ENCODE data around the gene RILPL2.
A peak's percentile ranks its signal among the peaks of the same experiment; 100 is the strongest.
"Not testable (repeated sequence)": the region's sequence is repeated elsewhere in the genome, so short reads cannot be mapped to it uniquely, and the experiment has no call there.

Gene RILPL2

DNA sequence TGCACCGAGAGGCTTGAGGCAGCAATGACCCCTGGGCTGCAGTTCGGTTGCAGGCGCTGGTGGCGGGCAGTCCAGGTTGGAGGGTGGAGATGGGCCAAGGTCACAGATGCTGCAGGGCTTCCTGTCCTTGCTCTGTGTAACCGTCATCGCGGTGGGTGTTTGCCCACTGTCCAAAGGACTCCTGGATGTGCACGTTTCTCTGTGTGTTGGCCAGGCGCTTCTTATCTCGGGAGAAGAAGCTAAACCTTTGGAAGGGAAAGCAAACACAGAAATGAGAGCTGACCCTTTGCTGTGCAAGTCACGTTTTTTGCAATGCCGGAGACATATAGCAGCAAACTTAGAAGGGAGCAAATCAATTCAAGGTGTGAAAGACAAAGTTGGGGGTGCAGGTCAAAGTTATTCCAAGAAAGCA, 36.0 kb upstream of the RILPL2 start:
- no peak overlapping the region for H3K9ac ChIP-seq (ENCODE audit: low read length)
- no peaks in the 10 kb centered on the region for H3K27me3 ChIP-seq (ENCODE audit: control insufficient read depth, insufficient read depth, low read length)
- H3K4me3 ChIP-seq (ENCODE audit: low read length) = no peak overlapping the region
- H3K4me1 ChIP-seq (ENCODE audit: control insufficient read depth, low read depth, low read length) = no peaks in the 10 kb centered on the region
- no peak overlapping the region for H3K27ac ChIP-seq (ENCODE audit: low read length)
- H3K36me3 ChIP-seq (ENCODE audit: control insufficient read depth, low read depth, low read length) = no peaks in the 10 kb centered on the region
- H3K9me3 ChIP-seq (ENCODE audit: control insufficient read depth, low read depth, low read length) = no peaks in the 10 kb centered on the region

DNA sequence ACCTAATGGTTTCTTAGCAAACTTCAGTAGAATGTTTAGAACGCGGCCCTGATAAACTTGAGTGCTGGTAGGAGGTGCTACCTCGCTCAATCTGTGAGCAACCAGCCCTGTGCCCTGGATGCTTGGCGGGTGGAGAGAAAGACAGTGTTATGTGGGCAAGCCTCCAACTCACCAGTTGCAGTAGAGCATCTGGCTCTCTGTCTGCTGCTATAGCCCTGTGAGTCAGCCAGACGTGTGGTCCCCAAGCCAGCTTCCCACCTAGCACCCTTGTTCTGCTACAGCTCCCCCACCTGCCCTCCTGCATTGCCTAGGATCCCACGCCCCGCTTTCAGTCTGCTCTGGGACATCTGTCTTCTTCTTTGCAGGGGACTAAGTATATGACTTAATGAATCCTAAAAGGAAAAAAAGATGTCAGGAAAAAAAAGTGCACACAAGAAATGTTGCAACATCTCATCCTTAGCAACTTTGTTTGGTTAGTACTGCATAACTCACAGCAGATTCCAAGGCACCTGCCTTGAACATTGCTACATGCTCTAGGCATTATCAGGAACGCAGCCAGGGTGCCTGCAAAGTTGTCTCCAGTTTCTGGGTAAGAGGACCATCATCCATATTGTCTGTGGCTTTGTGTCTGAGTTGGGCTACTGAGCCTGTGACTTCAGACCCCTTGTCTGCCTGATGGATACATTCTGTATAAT, 35.0 kb upstream of the RILPL2 start:
- Histone ChIP-seq H3K9ac (ENCODE audit: low read length) (no peak overlapping the region), H3K36me3 (ENCODE audit: control insufficient read depth, low read depth, low read length) (no peaks in the 10 kb centered on the region), H3K4me3 (ENCODE audit: low read length) (no peak overlapping the region), H3K4me1 (ENCODE audit: control insufficient read depth, low read depth, low read length) (no peaks in the 10 kb centered on the region), H3K27me3 (ENCODE audit: control insufficient read depth, insufficient read depth, low read length) (no peaks in the 10 kb centered on the region), H3K9me3 (ENCODE audit: control insufficient read depth, low read depth, low read length) (no peaks in the 10 kb centered on the region), H3K27ac (ENCODE audit: low read length) (no peak overlapping the region)

DNA sequence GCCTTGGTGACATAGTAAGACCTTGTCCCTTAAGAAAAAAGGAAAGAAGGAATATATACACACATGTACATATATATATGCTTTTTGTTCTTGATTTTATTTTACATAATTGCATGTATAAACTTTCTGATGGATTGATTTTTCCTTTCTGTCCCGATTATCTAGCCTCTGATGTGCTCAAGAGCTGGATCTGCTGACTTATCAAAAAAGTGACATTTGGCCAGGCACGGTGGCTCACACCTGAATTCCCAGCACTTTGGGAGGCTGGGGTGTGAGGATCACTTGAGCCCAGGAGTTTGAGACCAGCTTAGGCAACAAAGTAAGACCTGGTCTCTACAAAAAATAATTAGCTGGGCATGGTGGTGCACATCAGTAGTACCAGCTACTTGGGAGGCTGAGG, 33.5 kb upstream of the RILPL2 start:
- Histone ChIP-seq H3K4me1 (ENCODE audit: control insufficient read depth, low read depth, low read length) (no peaks in the 10 kb centered on the region), H3K9ac (ENCODE audit: low read length) (no peak overlapping the region), H3K36me3 (ENCODE audit: control insufficient read depth, low read depth, low read length) (peaks cover 7% of the 10 kb centered on the region), H3K4me3 (ENCODE audit: low read length) (no peak overlapping the region), H3K27me3 (ENCODE audit: control insufficient read depth, insufficient read depth, low read length) (no peaks in the 10 kb centered on the region), H3K9me3 (ENCODE audit: control insufficient read depth, low read depth, low read length) (no peaks in the 10 kb centered on the region), H3K27ac (ENCODE audit: low read length) (no peak overlapping the region)

DNA sequence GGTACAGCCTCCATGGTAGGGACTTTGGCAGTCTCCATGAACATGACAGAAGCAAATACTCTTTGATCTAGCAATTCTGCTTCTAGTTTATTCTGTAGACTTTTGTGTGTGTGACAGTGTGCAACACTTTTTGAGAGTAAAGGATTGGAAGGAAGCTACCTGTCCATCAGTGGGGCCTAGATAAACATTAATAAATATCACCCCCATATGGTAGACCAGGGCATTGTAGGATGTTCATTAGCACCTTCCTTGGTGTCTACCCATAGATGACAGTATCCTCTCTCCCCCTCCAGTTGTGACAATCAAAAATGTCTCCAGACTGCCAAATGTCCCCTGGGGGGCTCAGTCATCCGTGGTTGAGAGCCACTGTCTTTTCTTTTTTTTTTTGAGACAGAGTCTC, 32.3 kb upstream of the RILPL2 start:
- Histone ChIP-seq H3K27me3 (ENCODE audit: control insufficient read depth, insufficient read depth, low read length) (no peaks in the 10 kb centered on the region), H3K9me3 (ENCODE audit: control insufficient read depth, low read depth, low read length) (no peaks in the 10 kb centered on the region), H3K9ac (ENCODE audit: low read length) (no peak overlapping the region), H3K4me1 (ENCODE audit: control insufficient read depth, low read depth, low read length) (no peaks in the 10 kb centered on the region), H3K27ac (ENCODE audit: low read length) (no peak overlapping the region), H3K36me3 (ENCODE audit: control insufficient read depth, low read depth, low read length) (peaks cover 8% of the 10 kb centered on the region), H3K4me3 (ENCODE audit: low read length) (no peak overlapping the region)

DNA sequence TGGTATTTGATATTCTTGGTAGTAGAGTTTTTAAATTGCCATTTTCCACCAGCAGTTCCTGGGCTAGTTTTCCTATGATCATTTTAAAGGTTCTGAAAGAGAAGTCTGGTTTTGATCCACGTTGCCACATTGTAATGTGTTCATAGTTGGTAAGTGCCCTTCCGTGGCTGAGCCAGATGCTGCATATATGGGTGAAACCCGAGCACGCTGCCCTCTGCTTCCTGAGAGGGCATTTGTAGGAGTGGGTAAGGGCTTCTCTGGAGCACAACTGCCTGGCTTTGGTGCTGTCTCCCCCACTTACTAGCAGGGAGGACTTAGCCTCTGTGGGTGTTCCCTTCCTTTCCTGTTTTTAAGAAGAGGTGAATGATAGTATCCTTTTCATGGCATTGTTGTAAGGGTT, 28.6 kb upstream of the RILPL2 start:
- Histone ChIP-seq H3K27me3 (ENCODE audit: control insufficient read depth, insufficient read depth, low read length) (no peaks in the 10 kb centered on the region), H3K27ac (ENCODE audit: low read length) (no peak overlapping the region), H3K9ac (ENCODE audit: low read length) (no peak overlapping the region), H3K36me3 (ENCODE audit: control insufficient read depth, low read depth, low read length) (peaks cover 8% of the 10 kb centered on the region), H3K9me3 (ENCODE audit: control insufficient read depth, low read depth, low read length) (no peaks in the 10 kb centered on the region), H3K4me1 (ENCODE audit: control insufficient read depth, low read depth, low read length) (no peaks in the 10 kb centered on the region), H3K4me3 (ENCODE audit: low read length) (no peak overlapping the region)

DNA sequence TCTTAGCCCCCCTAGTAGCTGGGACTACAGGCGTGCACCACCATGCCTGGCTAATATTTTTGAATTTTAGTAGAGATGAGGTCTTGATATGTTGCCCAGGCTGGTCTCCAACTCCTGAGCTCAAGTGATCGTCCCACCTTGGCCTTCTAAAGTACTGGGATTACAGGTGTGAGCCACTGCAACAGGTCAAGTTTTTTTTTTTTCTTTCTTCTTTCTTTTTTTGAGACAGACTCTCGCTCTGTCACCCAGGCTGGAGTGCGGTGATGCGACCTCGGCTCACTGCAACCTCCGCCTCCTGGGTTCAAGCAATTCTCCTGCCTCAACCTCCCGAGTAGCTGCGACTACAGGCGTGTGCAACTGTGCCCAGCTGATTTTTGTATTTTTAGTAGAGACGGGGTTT, 26.7 kb upstream of the RILPL2 start:
- not testable (repeated sequence) for H3K27me3 ChIP-seq (ENCODE audit: control insufficient read depth, insufficient read depth, low read length); H3K9ac ChIP-seq (ENCODE audit: low read length); H3K9me3 ChIP-seq (ENCODE audit: control insufficient read depth, low read depth, low read length); H3K4me1 ChIP-seq (ENCODE audit: control insufficient read depth, low read depth, low read length); H3K4me3 ChIP-seq (ENCODE audit: low read length); H3K27ac ChIP-seq (ENCODE audit: low read length); H3K36me3 ChIP-seq (ENCODE audit: control insufficient read depth, low read depth, low read length)

DNA sequence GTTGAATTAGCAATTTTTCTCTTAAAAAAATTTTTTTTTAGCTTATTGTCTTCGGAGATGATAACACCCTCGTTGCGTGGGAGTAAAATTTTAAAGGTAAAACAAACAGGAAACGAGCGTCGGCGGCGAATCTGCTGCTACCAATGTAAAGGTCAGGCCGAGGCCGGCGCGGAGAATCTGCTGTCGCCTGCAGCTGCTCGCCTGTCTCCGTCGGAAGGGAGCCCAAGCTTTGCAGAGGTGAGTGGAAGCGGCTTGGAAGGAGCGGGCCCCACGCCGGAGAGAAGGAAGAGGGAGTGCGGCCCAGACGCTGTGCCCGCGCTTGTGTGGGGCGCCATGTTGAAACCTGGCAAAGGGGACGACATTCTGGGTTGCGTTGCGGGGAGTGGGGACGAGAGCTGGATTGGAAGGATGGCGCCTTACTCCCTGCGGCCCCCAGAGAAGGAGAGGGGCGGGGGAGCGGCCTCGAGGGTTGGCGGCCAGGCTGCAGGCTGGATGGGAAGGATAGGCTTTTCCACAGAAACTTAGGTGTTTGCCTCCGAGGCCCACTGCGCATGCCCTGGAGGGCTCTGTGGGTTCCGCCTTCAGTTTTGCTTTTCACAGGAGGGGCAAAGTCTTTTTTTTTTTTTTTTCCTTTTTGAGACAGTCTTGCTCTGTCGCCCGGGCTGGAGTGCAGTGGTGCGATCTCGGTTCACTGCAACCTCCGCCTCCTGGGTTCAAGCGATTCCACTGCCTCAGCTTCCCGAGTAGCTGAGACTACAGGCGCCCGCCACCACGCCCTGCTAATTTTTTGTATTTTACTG, 21.7 kb upstream of the RILPL2 start, which contains the start of gene SNRNP35:
SNRNP35 (plus strand) TSS at position 160 of the 800 bp plus-strand sequence. CDS start 7,402 bp downstream, outside the sequence.
- H3K27me3 ChIP-seq (ENCODE audit: control insufficient read depth, insufficient read depth, low read length) = no peaks in the 10 kb centered on the region

DNA sequence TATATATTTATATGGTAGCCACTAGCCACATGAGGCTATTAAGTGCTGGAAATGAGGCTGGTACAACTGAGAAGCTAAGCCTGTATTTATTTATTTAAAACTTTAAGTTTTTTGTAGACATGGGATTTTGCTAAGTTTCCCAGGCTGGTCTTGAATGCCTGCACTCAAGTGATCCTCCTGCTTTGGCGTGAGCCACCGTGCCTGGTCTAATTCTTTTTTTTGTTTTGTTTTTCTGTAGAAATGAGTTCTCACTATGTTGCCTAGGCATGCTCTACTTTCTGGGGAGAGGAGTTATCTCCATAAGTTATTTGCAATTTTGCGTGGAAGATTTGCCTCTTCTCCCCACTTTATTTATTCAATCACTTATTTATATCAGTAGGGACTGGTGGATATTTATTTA, 16.7 kb upstream of the RILPL2 start:
- Histone ChIP-seq H3K27me3 (ENCODE audit: control insufficient read depth, insufficient read depth, low read length) (no peaks in the 10 kb centered on the region), H3K4me3 (ENCODE audit: low read length) (no peak overlapping the region), H3K4me1 (ENCODE audit: control insufficient read depth, low read depth, low read length) (no peaks in the 10 kb centered on the region), H3K27ac (ENCODE audit: low read length) (no peak overlapping the region), H3K9ac (ENCODE audit: low read length) (no peak overlapping the region), H3K9me3 (ENCODE audit: control insufficient read depth, low read depth, low read length) (no peaks in the 10 kb centered on the region), H3K36me3 (ENCODE audit: control insufficient read depth, low read depth, low read length) (no peaks in the 10 kb centered on the region)

More for the DNA sequence above, 21.7 kb upstream of the RILPL2 start, which contains the start of gene SNRNP35:
- Histone ChIP-seq H3K4me3 (ENCODE audit: low read length) (peak within 1 kb of the TSS; percentile 68), H3K4me1 (ENCODE audit: control insufficient read depth, low read depth, low read length) (no peaks in the 10 kb centered on the region), H3K9me3 (ENCODE audit: control insufficient read depth, low read depth, low read length) (no peaks in the 10 kb centered on the region), H3K36me3 (ENCODE audit: control insufficient read depth, low read depth, low read length) (no peaks in the 10 kb centered on the region), H3K27ac (ENCODE audit: low read length) (peak within 1 kb of the TSS; percentile 66), H3K9ac (ENCODE audit: low read length) (peak within 1 kb of the TSS; percentile 85)

DNA sequence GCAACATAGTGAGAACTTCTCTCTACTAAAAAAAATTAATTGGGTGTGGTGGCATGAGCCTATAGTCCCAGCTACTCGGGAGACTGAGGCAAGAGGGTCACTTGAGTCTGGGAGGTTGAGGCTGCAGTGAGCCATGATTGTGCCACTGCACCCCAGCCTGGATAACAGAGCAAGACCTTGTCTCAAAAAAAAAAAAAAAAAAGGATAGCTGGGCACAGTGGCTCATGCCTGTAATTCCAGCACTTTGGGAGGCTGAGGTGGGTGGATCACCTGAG, 15.7 kb upstream of the RILPL2 start:
- H3K9me3 ChIP-seq (ENCODE audit: control insufficient read depth, low read depth, low read length); H3K4me3 ChIP-seq (ENCODE audit: low read length); H3K27ac ChIP-seq (ENCODE audit: low read length); H3K36me3 ChIP-seq (ENCODE audit: control insufficient read depth, low read depth, low read length); H3K4me1 ChIP-seq (ENCODE audit: control insufficient read depth, low read depth, low read length); H3K27me3 ChIP-seq (ENCODE audit: control insufficient read depth, insufficient read depth, low read length); H3K9ac ChIP-seq (ENCODE audit: low read length): not testable (repeated sequence)

DNA sequence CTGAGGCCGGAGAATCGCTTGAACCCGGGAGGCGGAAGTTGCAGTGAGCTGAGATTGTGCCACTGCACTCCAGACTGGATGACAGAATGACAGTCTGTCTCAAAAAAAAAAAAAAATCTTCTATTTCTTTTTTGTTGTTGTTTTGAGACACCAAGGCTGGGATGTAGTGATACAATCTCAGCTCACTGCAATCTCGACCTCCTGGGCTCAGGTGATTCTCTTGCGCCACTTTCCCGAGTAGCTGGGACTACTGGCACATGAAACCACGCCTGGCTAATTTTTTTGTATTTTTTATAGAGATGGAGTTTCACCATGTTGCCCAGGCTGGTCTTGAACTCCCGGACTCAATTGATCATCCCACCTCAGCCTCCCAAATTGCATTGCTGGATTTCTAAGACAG, 14.2 kb upstream of the RILPL2 start:
- Histone ChIP-seq H3K9ac (ENCODE audit: low read length) (no peak overlapping the region), H3K27ac (ENCODE audit: low read length) (no peak overlapping the region), H3K9me3 (ENCODE audit: control insufficient read depth, low read depth, low read length) (no peaks in the 10 kb centered on the region), H3K4me1 (ENCODE audit: control insufficient read depth, low read depth, low read length) (no peaks in the 10 kb centered on the region), H3K27me3 (ENCODE audit: control insufficient read depth, insufficient read depth, low read length) (no peaks in the 10 kb centered on the region), H3K36me3 (ENCODE audit: control insufficient read depth, low read depth, low read length) (no peaks in the 10 kb centered on the region), H3K4me3 (ENCODE audit: low read length) (no peak overlapping the region)

DNA sequence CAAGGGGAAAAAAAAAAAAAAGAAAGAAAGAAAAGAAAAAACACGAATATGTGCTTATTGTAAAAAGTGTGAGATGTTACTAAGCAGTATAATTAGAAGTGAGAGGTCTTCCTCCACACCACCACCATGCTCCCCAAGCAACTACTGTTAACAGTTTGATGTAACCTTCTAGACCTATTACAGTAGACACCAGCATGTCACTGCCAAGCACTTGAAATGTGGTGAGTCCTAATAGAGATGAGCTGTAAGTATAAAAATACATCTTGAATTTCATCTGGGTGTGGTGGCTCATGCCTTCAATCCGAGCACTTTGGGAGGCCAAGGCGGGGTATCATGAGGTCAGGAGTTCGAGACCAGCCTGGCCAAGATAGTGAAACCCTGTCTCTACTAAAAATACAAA, 13.4 kb upstream of the RILPL2 start:
- H3K9me3 ChIP-seq (ENCODE audit: control insufficient read depth, low read depth, low read length) = no peaks in the 10 kb centered on the region
- H3K9ac ChIP-seq (ENCODE audit: low read length) = no peak overlapping the region
- H3K36me3 ChIP-seq (ENCODE audit: control insufficient read depth, low read depth, low read length) = no peaks in the 10 kb centered on the region
- no peak overlapping the region for H3K27ac ChIP-seq (ENCODE audit: low read length)
- no peaks in the 10 kb centered on the region for H3K27me3 ChIP-seq (ENCODE audit: control insufficient read depth, insufficient read depth, low read length)
- no peak overlapping the region for H3K4me3 ChIP-seq (ENCODE audit: low read length)
- no peaks in the 10 kb centered on the region for H3K4me1 ChIP-seq (ENCODE audit: control insufficient read depth, low read depth, low read length)

DNA sequence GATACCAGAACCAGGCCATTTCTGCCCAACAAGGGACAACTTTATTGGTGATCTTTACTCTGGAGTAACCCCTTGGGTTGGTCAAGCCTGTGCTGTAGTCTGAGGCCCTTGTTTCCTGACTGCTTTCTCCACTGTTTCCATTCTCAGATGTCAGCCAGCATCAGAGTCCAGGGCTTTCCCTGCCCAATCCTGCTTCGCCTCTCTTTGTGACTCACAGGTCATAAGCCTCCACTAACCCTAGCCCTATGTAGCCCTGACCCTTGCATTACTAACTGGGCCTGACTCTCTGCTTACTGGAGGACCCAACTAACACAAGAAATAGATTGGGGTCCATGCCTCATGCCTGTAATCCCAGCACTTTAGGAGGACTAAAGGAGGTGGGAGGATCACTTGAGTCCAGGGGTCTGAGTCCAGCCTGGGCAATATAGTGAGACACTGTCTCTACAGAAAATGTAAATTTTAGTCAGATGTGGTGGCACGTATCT, 12.8 kb upstream of the RILPL2 start:
- Histone ChIP-seq H3K4me3 (ENCODE audit: low read length) (no peak overlapping the region), H3K27me3 (ENCODE audit: control insufficient read depth, insufficient read depth, low read length) (no peaks in the 10 kb centered on the region), H3K9ac (ENCODE audit: low read length) (no peak overlapping the region), H3K9me3 (ENCODE audit: control insufficient read depth, low read depth, low read length) (no peaks in the 10 kb centered on the region), H3K36me3 (ENCODE audit: control insufficient read depth, low read depth, low read length) (no peaks in the 10 kb centered on the region), H3K4me1 (ENCODE audit: control insufficient read depth, low read depth, low read length) (no peaks in the 10 kb centered on the region), H3K27ac (ENCODE audit: low read length) (no peak overlapping the region)
